ENCODE data around the gene ITGA2. TPM values are rescaled to one million over a fixed set of nuclear protein-coding genes. Genes with fewer than 3 reads are reported as not detected.

Gene ITGA2
- total RNA-seq, 1 experiment from 2014 or later = 36.7 TPM

GRCh38 chr5:52977264-52977897, 11.8 kb upstream of the ITGA2 start:
- ChIA-PET POLR2A (ENCODE audit: unreplicated experiment) (no interaction called here), CTCF (no interaction called here)
- no peak overlapping the region for H3K4me3 ChIP-seq (ENCODE audit: low read length)
- no peak for ATAC-seq
- H3K27ac ChIP-seq (ENCODE audit: low read length) = no peak overlapping the region
- no peaks in the 10 kb centered on the region for H3K9me3 ChIP-seq (ENCODE audit: low read length)
- intact Hi-C loops (cut with micrococcal nuclease) = no loop called here
- H3K9me2 ChIP-seq (replicated peaks; ENCODE audit: low read length) = no peaks in the 10 kb centered on the region
- TF ChIP-seq EZH2 (IDR thresholded peaks at IDR 0.05; ENCODE audit: low read length, unreplicated experiment) = no peak
- TF ChIP-seq EZH2phosphoT487 (IDR thresholded peaks at IDR 0.05; ENCODE audit: borderline replicate concordance, low read length) = no peak
- TF ChIP-seq, protein P1, sequence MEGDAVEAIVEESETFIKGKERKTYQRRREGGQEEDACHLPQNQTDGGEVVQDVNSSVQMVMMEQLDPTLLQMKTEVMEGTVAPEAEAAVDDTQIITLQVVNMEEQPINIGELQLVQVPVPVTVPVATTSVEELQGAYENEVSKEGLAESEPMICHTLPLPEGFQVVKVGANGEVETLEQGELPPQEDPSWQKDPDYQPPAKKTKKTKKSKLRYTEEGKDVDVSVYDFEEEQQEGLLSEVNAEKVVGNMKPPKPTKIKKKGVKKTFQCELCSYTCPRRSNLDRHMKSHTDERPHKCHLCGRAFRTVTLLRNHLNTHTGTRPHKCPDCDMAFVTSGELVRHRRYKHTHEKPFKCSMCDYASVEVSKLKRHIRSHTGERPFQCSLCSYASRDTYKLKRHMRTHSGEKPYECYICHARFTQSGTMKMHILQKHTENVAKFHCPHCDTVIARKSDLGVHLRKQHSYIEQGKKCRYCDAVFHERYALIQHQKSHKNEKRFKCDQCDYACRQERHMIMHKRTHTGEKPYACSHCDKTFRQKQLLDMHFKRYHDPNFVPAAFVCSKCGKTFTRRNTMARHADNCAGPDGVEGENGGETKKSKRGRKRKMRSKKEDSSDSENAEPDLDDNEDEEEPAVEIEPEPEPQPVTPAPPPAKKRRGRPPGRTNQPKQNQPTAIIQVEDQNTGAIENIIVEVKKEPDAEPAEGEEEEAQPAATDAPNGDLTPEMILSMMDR (conservative IDR thresholded peaks at IDR 0.05; ENCODE audit: low read depth, low read length) = no peak
- H2AFZ ChIP-seq (ENCODE audit: low read length) = no peak overlapping the region
- no TSS peak for BruUV-seq (replicated peaks)
- H3K27me3 ChIP-seq (ENCODE audit: low read length) = no peaks in the 10 kb centered on the region
- H3F3A ChIP-seq (ENCODE audit: low read length, unreplicated experiment) = no peaks in the 10 kb centered on the region
- no peak for DNase-seq
- no peaks in the 10 kb centered on the region for H4K20me1 ChIP-seq (ENCODE audit: low read length)
- H3K9ac ChIP-seq (ENCODE audit: low read length) = no peak overlapping the region
- no peaks in the 10 kb centered on the region for H3K79me2 ChIP-seq (ENCODE audit: low read length)
- no peaks in the 10 kb centered on the region for H3K4me1 ChIP-seq (ENCODE audit: insufficient read depth, low read length)
- no peaks in the 10 kb centered on the region for H3K36me3 ChIP-seq (ENCODE audit: low read depth, low read length)
- no peak overlapping the region for H3K4me2 ChIP-seq (ENCODE audit: low read length)

DNA sequence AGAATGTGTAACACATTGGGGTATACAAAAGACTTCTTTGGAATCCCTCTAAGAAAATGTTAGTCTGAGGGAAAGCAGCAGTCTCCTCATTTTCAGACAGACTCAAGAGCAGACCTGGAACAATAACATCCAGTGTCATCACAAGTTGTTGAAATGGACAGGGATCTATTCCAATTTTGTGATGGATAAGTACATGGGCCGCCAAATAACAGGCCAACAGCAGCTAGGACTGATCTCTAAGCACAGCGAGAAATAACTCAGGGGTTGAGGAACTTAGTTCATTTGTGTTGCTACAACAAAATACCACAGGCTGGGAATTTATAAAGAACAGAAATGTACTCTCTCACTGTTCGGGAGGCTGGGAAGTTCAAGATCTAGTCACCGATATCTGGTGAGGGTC, 7.6 kb upstream of the ITGA2 start:
- no peak for DNase-seq
- Histone ChIP-seq H3K9ac (ENCODE audit: low read length) (no peak overlapping the region), H4K20me1 (ENCODE audit: low read length) (no peaks in the 10 kb centered on the region), H3K4me1 (ENCODE audit: insufficient read depth, low read length) (peaks cover 29% of the 10 kb centered on the region), H3K9me2 (replicated peaks; ENCODE audit: low read length) (no peaks in the 10 kb centered on the region), H2AFZ (ENCODE audit: low read length) (no peak overlapping the region), H3K79me2 (ENCODE audit: low read length) (0 out of 2 replicates have a peak, but pooled peaks cover 4% of the 10 kb centered on the region), H3K27me3 (ENCODE audit: low read length) (no peaks in the 10 kb centered on the region), H3K4me2 (ENCODE audit: low read length) (no peak overlapping the region), H3K4me3 (ENCODE audit: low read length) (no peak overlapping the region), H3K36me3 (ENCODE audit: low read depth, low read length) (no peaks in the 10 kb centered on the region), H3K9me3 (ENCODE audit: low read length) (no peaks in the 10 kb centered on the region), H3F3A (ENCODE audit: low read length, unreplicated experiment) (no peaks in the 10 kb centered on the region), H3K27ac (ENCODE audit: low read length) (no peak overlapping the region)
- BruUV-seq (replicated peaks) = no TSS peak
- TF ChIP-seq EZH2phosphoT487 (IDR thresholded peaks at IDR 0.05; ENCODE audit: borderline replicate concordance, low read length) (no peak), EZH2 (IDR thresholded peaks at IDR 0.05; ENCODE audit: low read length, unreplicated experiment) (no peak)
- TF ChIP-seq, protein P1 (conservative IDR thresholded peaks at IDR 0.05; ENCODE audit: low read depth, low read length) = no peak
- intact Hi-C loops (cut with micrococcal nuclease) = loop anchor here (10.0 kb wide), 1 partner anchor 197 kb away; the partner anchor contains the start of genes ITGA1 and PELO
- ChIA-PET POLR2A (ENCODE audit: unreplicated experiment) (no interaction called here), CTCF (no interaction called here)
- ATAC-seq = no peak
